RWPE1 (cell line): ENCODE measurements around the gene SLC6A6.

Source experiments
- CTCF ChIA-PET: fragments of 350-600 bp; sonication (Branson Sonifier 250); formaldehyde crosslinking; extraction: SDS; loops from one replicate; lab custom pipeline; 2021; lab: Yijun Ruan, JAX
- POLR2A ChIA-PET: fragments of 400-600 bp; formaldehyde crosslinking; extraction: SDS; loops from one replicate; lab custom pipeline; 2020; ENCODE audit warnings: antibody characterized with exemption; ENCODE audit not compliant: low non-redundant PET; lab: Yijun Ruan, JAX
- DNase-seq: peaks from one replicate; pipeline ENCODE4 v3.0.0; 2012; ENCODE audit warnings: low spot score
- H3K27ac ChIP-seq: fragments of 450-650 bp; 2 replicates; pipeline ENCODE4 v1.5.1; 2017
- TF ChIP-seq, protein P1 (sequence below): fragments of 450-650 bp; conservative IDR thresholded peaks from 2 replicates; pipeline ENCODE4 v1.5.1; 2017; ENCODE audit warnings: low read depth, mild to moderate bottlenecking

The SLC6A6 gene

GRCh38 chr3:14431452-14431916 lies 29.1 kb downstream of the SLC6A6 start:
- no peak for DNase-seq

GRCh38 chr3:14431917-14432834 lies 29.8 kb downstream of the SLC6A6 start:
- H3K27ac ChIP-seq, result peak overlapping the region; percentile 84
- peak; percentile 75 for DNase-seq
- POLR2A ChIA-PET, result no interaction called here
- CTCF ChIA-PET, result interaction anchor here (1.0 to 1.3 kb wide), 2 partner anchors 30 to 36 kb away, joined by 3 to 5 read pairs; no protein-coding TSS in a partner anchor
- TF ChIP-seq, protein P1, sequence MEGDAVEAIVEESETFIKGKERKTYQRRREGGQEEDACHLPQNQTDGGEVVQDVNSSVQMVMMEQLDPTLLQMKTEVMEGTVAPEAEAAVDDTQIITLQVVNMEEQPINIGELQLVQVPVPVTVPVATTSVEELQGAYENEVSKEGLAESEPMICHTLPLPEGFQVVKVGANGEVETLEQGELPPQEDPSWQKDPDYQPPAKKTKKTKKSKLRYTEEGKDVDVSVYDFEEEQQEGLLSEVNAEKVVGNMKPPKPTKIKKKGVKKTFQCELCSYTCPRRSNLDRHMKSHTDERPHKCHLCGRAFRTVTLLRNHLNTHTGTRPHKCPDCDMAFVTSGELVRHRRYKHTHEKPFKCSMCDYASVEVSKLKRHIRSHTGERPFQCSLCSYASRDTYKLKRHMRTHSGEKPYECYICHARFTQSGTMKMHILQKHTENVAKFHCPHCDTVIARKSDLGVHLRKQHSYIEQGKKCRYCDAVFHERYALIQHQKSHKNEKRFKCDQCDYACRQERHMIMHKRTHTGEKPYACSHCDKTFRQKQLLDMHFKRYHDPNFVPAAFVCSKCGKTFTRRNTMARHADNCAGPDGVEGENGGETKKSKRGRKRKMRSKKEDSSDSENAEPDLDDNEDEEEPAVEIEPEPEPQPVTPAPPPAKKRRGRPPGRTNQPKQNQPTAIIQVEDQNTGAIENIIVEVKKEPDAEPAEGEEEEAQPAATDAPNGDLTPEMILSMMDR, result no peak

More at GRCh38 chr3:14431452-14431916, 29.1 kb downstream of the SLC6A6 start:
- CTCF ChIA-PET, result no interaction called here
- peak overlapping the region; percentile 84 for H3K27ac ChIP-seq
- POLR2A ChIA-PET, result no interaction called here
- TF ChIP-seq, protein P1, result no peak

- H3K27ac ChIP-seq, result peak overlapping the region; percentile 84
- TF ChIP-seq, protein P1, result no peak
- ChIA-PET CTCF (interaction anchor here (1.0 to 1.3 kb wide), 2 partner anchors 29 to 35 kb away, joined by 3 to 5 read pairs; no protein-coding TSS in a partner anchor), POLR2A (interaction anchor here (0.7 kb wide), 1 partner anchor 20 kb away, joined by 5 read pairs; no protein-coding TSS in a partner anchor)
- no peak for DNase-seq
Measured at GRCh38 chr3:14433106-14433505, 30.7 kb downstream of the SLC6A6 start.

- TF ChIP-seq, protein P1, result no peak
- H3K27ac ChIP-seq, result peak overlapping the region; percentile 51
- ChIA-PET POLR2A (interaction anchor here (0.5 kb wide), 1 partner anchor 10 kb away, joined by 3 read pairs; no protein-coding TSS in a partner anchor), CTCF (no interaction called here)
- no peak for DNase-seq
Measured at GRCh38 chr3:14434126-14434497, 31.7 kb downstream of the SLC6A6 start.

GRCh38 chr3:14434498-14435151 lies 32.2 kb downstream of the SLC6A6 start:
- CTCF ChIA-PET, result no interaction called here
- POLR2A ChIA-PET, result no interaction called here
- H3K27ac ChIP-seq, result peak overlapping the region; percentile 51
- no peak for DNase-seq
- TF ChIP-seq, protein P1, result no peak
